Activated T-helper 1 cell treated with anti-CD3 and anti-CD28 coated beads, Interleukin-12 subunit alpha, Interleukin-12 subunit beta, Interleukin-2, Interleukin-4 antibody, amounts not matched to agents 30 ng/mL and 10 ng/mL and 1 ng/mL, durations not matched to agents 14 hours and 24 hours and 36 hours (primary cell): ENCODE measurements around the gene HS3ST4. TPM values are rescaled to one million over a fixed set of nuclear protein-coding genes. Genes with fewer than 3 reads are reported as not detected.

Source experiments
- DNase-seq: peaks from one replicate; pipeline ENCODE4 v3.0.0; 2021; ENCODE audit warnings: low spot score
- H3K27ac Mint-ChIP-seq: one replicate; pipeline ENCODE4 v1.8.0; 2021; ENCODE audit warnings: mild to moderate bottlenecking, mixed read lengths
- H3K27me3 Mint-ChIP-seq: one replicate; pipeline ENCODE4 v1.8.0; 2022; ENCODE audit warnings: mild to moderate bottlenecking, moderate library complexity, mixed read lengths; ENCODE audit not compliant: insufficient read depth
- H3K36me3 Mint-ChIP-seq: one replicate; pipeline ENCODE4 v1.8.0; 2021; ENCODE audit warnings: low read depth, mixed read lengths
- H3K4me1 Mint-ChIP-seq: one replicate; pipeline ENCODE4 v1.8.0; 2021; ENCODE audit warnings: low read depth, mixed read lengths
- H3K4me3 Mint-ChIP-seq: one replicate; pipeline ENCODE4 v1.8.0; 2021; ENCODE audit warnings: mild to moderate bottlenecking, moderate library complexity, mixed read lengths
- H3K9me3 Mint-ChIP-seq: one replicate; pipeline ENCODE4 v1.8.0; 2021; ENCODE audit warnings: mixed read lengths
- intact Hi-C: fragments of 100-400 bp; cut with micrococcal nuclease; formaldehyde crosslinking; loops from one replicate; pipeline ENCODE4 v1.15.1; 2024
- total RNA-seq: library from RNA; stranded (reverse); gene quantifications from 2 replicates; pipeline ENCODE4 v1.2.3, GENCODE V29; 2022

Gene HS3ST4
- total RNA-seq, 1 donor from 2014 or later: not detected

GRCh38 chr16:25799816-25800215, 108.1 kb downstream of the HS3ST4 start:
- no peak overlapping the region for H3K4me3 Mint-ChIP-seq
- H3K27ac Mint-ChIP-seq: no peak overlapping the region
- no peaks in the 10 kb centered on the region for H3K27me3 Mint-ChIP-seq
- no peaks in the 10 kb centered on the region for H3K4me1 Mint-ChIP-seq
- intact Hi-C loops: no loop called here
- peaks cover 6% of the 10 kb centered on the region for H3K9me3 Mint-ChIP-seq
- DNase-seq: no peak
- H3K36me3 Mint-ChIP-seq: no peaks in the 10 kb centered on the region

GRCh38 chr16:25812215-25812614, 120.5 kb downstream of the HS3ST4 start:
- Mint-ChIP-seq H3K9me3 (no peaks in the 10 kb centered on the region), H3K27ac (no peak overlapping the region), H3K27me3 (peaks cover 4% of the 10 kb centered on the region), H3K36me3 (no peaks in the 10 kb centered on the region), H3K4me3 (no peak overlapping the region), H3K4me1 (no peaks in the 10 kb centered on the region)
- intact Hi-C loops: no loop called here
- DNase-seq: no peak

GRCh38 chr16:25817295-25817694, 125.5 kb downstream of the HS3ST4 start:
- Mint-ChIP-seq H3K36me3 (no peaks in the 10 kb centered on the region), H3K4me3 (no peak overlapping the region), H3K27me3 (no peaks in the 10 kb centered on the region), H3K4me1 (no peaks in the 10 kb centered on the region), H3K9me3 (no peaks in the 10 kb centered on the region), H3K27ac (no peak overlapping the region)
- intact Hi-C loops: no loop called here
- no peak for DNase-seq

- Mint-ChIP-seq H3K27ac (no peak overlapping the region), H3K36me3 (no peaks in the 10 kb centered on the region), H3K4me1 (no peaks in the 10 kb centered on the region), H3K27me3 (no peaks in the 10 kb centered on the region), H3K9me3 (no peaks in the 10 kb centered on the region), H3K4me3 (no peak overlapping the region)
- DNase-seq: no peak
- intact Hi-C loops: no loop called here
These were observed 126.1 kb downstream of the HS3ST4 start for GRCh38 chr16:25817876-25818275.

- intact Hi-C loops: no loop called here
- no peak overlapping the region for H3K4me3 Mint-ChIP-seq
- no peaks in the 10 kb centered on the region for H3K4me1 Mint-ChIP-seq
- H3K36me3 Mint-ChIP-seq: no peaks in the 10 kb centered on the region
- H3K9me3 Mint-ChIP-seq: no peaks in the 10 kb centered on the region
- H3K27me3 Mint-ChIP-seq: peaks cover 3% of the 10 kb centered on the region
- no peak for DNase-seq
- no peak overlapping the region for H3K27ac Mint-ChIP-seq
These were observed 132.1 kb downstream of the HS3ST4 start for GRCh38 chr16:25823891-25824290.

- Mint-ChIP-seq H3K27ac (no peak overlapping the region), H3K9me3 (no peaks in the 10 kb centered on the region), H3K4me1 (no peaks in the 10 kb centered on the region), H3K27me3 (peaks cover 5% of the 10 kb centered on the region), H3K4me3 (no peak overlapping the region), H3K36me3 (no peaks in the 10 kb centered on the region)
- intact Hi-C loops: no loop called here
- no peak for DNase-seq
These were observed 135.9 kb downstream of the HS3ST4 start for GRCh38 chr16:25827709-25828108.

- intact Hi-C loops: no loop called here
- Mint-ChIP-seq H3K27me3 (peaks cover 5% of the 10 kb centered on the region), H3K9me3 (no peaks in the 10 kb centered on the region), H3K4me3 (no peak overlapping the region), H3K4me1 (no peaks in the 10 kb centered on the region), H3K36me3 (no peaks in the 10 kb centered on the region), H3K27ac (no peak overlapping the region)
- no peak for DNase-seq
These were observed 136.8 kb downstream of the HS3ST4 start for GRCh38 chr16:25828510-25828909.

- no peak overlapping the region for H3K4me3 Mint-ChIP-seq
These were observed 140.5 kb downstream of the HS3ST4 start for GRCh38 chr16:25832291-25832690.

GRCh38 chr16:25834101-25834500, 142.3 kb downstream of the HS3ST4 start:
- H3K36me3 Mint-ChIP-seq: no peaks in the 10 kb centered on the region
- no peak overlapping the region for H3K4me3 Mint-ChIP-seq

More at GRCh38 chr16:25832291-25832690, 140.5 kb downstream of the HS3ST4 start:
- Mint-ChIP-seq H3K9me3 (no peaks in the 10 kb centered on the region), H3K27ac (no peak overlapping the region), H3K4me1 (no peaks in the 10 kb centered on the region), H3K27me3 (peaks cover 4% of the 10 kb centered on the region), H3K36me3 (no peaks in the 10 kb centered on the region)
- intact Hi-C loops: no loop called here
- no peak for DNase-seq

GRCh38 chr16:25835126-25835525, 143.4 kb downstream of the HS3ST4 start:
- Mint-ChIP-seq H3K4me1 (peaks cover 8% of the 10 kb centered on the region), H3K4me3 (no peak overlapping the region), H3K36me3 (no peaks in the 10 kb centered on the region), H3K27me3 (peaks cover 8% of the 10 kb centered on the region), H3K27ac (no peak overlapping the region), H3K9me3 (no peaks in the 10 kb centered on the region)
- no peak for DNase-seq
- intact Hi-C loops: loop anchor here (5.0 kb wide), 1 partner anchor 1622 kb away; no protein-coding TSS in a partner anchor

More at GRCh38 chr16:25834101-25834500, 142.3 kb downstream of the HS3ST4 start:
- H3K27ac Mint-ChIP-seq: no peak overlapping the region
- no peaks in the 10 kb centered on the region for H3K9me3 Mint-ChIP-seq
- peaks cover 8% of the 10 kb centered on the region for H3K27me3 Mint-ChIP-seq
- H3K4me1 Mint-ChIP-seq: peaks cover 8% of the 10 kb centered on the region
- no peak for DNase-seq
- intact Hi-C loops: no loop called here

GRCh38 chr16:25838724-25839186, 147.0 kb downstream of the HS3ST4 start:
- no peak overlapping the region for H3K27ac Mint-ChIP-seq
- H3K36me3 Mint-ChIP-seq: no peaks in the 10 kb centered on the region
- H3K4me3 Mint-ChIP-seq: no peak overlapping the region
- peaks cover 8% of the 10 kb centered on the region for H3K4me1 Mint-ChIP-seq
- DNase-seq: peak; percentile 8
- peaks cover 5% of the 10 kb centered on the region for H3K27me3 Mint-ChIP-seq
- no peaks in the 10 kb centered on the region for H3K9me3 Mint-ChIP-seq
- intact Hi-C loops: loop anchor here (1.0 to 5.0 kb wide), 4 partner anchors 807 to 1619 kb away; no protein-coding TSS in a partner anchor

- intact Hi-C loops: loop anchor here (10.0 kb wide), 1 partner anchor 733 kb away; no protein-coding TSS in a partner anchor
- Mint-ChIP-seq H3K36me3 (no peaks in the 10 kb centered on the region), H3K4me3 (no peak overlapping the region), H3K4me1 (peaks cover 8% of the 10 kb centered on the region), H3K27me3 (peaks cover 4% of the 10 kb centered on the region), H3K9me3 (no peaks in the 10 kb centered on the region), H3K27ac (no peak overlapping the region)
- DNase-seq: no peak
These were observed 150.0 kb downstream of the HS3ST4 start for GRCh38 chr16:25841761-25842160.

- no peaks in the 10 kb centered on the region for H3K36me3 Mint-ChIP-seq
- H3K9me3 Mint-ChIP-seq: no peaks in the 10 kb centered on the region
These were observed 154.1 kb downstream of the HS3ST4 start for GRCh38 chr16:25845901-25846300.

GRCh38 chr16:25854141-25854540, 162.4 kb downstream of the HS3ST4 start:
- H3K36me3 Mint-ChIP-seq: no peaks in the 10 kb centered on the region
- no peaks in the 10 kb centered on the region for H3K9me3 Mint-ChIP-seq
- DNase-seq: no peak
- H3K4me1 Mint-ChIP-seq: no peaks in the 10 kb centered on the region
- peaks cover 10% of the 10 kb centered on the region for H3K27me3 Mint-ChIP-seq
- no peak overlapping the region for H3K27ac Mint-ChIP-seq
- no peak overlapping the region for H3K4me3 Mint-ChIP-seq
- intact Hi-C loops: no loop called here

More at GRCh38 chr16:25845901-25846300, 154.1 kb downstream of the HS3ST4 start:
- no peaks in the 10 kb centered on the region for H3K4me1 Mint-ChIP-seq
- H3K27ac Mint-ChIP-seq: no peak overlapping the region
- H3K27me3 Mint-ChIP-seq: peaks cover 2% of the 10 kb centered on the region
- H3K4me3 Mint-ChIP-seq: no peak overlapping the region
- no peak for DNase-seq
- intact Hi-C loops: loop anchor here (10.0 kb wide), 1 partner anchor 729 kb away; no protein-coding TSS in a partner anchor
